HG02981 (cell line): Measurements from ENCODE around the gene SHBG.
A peak's percentile ranks its signal among the peaks of the same experiment; 100 is the strongest.
"Not testable (repeated sequence)": the region's sequence is repeated elsewhere in the genome, so short reads cannot be mapped to it uniquely, and the experiment has no call there.

Experiments
- ATAC-seq: cut with Tn5 transposase; IDR thresholded peaks from one replicate; pipeline ENCODE4 v1.9.1; 2021; ENCODE audit warnings: mild to moderate bottlenecking, moderate library complexity; ENCODE audit not compliant: unreplicated experiment

The SHBG gene

DNA sequence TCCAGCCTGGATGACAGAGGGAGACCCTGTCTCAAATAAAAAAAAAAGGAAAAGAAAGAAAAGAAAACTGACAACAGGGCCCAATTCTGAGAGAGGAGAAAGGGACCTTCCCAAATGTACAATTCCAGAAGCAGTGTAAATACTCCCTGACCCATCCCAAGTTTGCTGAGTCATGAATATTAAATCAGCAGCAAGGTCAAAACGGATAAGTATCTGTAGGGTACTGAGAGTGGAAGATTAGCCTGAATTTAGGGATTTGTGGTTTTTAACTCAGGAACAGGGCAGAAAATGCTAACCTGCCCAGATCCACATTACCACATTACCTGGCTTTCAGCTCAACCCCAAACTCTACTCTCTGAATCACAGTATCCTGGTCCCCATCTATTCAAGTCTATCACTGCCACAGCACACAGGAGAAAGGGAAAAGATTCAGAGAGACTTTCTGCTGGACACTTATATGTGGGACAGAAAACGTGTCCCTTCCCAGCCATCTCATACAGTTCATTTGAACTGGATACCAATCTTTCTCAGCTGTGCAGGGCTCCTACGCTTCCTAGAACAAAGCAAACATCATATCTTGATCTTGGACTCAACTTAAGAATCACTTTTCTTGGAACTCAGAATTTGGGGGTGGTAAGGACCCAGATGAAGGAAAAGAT is 18.2 kb upstream of the SHBG start:
- no peak for ATAC-seq

DNA sequence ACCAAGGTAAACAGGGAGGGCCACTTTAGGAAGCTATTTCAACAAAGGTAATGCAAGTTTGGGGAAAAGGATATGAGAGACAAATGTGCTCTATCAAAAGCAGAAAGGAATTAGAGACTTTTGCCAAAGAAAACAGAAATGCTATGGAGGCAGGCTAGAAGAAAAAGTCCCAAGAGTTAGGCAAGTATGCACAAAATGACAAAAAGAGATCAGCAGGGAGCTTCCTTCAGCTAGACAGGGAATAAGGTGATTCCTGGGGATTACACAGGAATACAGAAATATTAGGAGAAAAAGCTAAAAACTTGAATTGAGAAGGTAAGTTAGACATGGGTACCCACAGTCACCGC is 17.7 kb upstream of the SHBG start:
- no peak for ATAC-seq

DNA sequence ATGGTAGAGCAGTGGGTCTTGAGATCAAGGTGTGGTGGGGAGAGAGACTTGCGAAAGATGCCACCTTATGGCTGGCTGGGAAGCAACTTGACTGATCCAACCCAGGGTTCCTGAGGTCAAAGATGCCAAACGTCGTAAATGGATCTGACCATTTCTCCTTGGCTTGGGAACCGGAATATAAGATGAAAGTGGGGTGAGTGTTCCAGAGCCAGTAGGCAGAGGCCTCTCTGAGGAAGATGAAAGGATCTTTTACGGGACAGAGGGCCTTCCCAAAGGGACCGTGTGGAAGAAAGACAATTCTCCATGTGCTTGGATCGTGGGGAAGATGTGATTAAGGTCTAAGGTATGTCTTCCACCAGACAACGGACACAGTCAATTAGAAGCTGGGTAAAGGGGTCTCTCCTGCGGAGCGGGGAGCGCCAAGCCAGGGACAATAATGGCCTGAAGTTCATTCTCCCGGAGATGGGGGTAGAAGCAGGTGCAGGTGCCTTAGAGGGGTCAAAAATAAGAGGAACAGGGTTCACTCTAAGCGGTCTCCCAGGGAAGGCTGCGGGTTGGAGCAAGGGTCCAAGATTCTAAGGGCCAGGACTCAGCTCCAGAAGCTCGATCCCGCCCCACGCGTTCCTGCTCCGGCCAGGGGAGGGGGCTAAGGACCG is 16.0 kb upstream of the SHBG start:
- ATAC-seq: no peak

DNA sequence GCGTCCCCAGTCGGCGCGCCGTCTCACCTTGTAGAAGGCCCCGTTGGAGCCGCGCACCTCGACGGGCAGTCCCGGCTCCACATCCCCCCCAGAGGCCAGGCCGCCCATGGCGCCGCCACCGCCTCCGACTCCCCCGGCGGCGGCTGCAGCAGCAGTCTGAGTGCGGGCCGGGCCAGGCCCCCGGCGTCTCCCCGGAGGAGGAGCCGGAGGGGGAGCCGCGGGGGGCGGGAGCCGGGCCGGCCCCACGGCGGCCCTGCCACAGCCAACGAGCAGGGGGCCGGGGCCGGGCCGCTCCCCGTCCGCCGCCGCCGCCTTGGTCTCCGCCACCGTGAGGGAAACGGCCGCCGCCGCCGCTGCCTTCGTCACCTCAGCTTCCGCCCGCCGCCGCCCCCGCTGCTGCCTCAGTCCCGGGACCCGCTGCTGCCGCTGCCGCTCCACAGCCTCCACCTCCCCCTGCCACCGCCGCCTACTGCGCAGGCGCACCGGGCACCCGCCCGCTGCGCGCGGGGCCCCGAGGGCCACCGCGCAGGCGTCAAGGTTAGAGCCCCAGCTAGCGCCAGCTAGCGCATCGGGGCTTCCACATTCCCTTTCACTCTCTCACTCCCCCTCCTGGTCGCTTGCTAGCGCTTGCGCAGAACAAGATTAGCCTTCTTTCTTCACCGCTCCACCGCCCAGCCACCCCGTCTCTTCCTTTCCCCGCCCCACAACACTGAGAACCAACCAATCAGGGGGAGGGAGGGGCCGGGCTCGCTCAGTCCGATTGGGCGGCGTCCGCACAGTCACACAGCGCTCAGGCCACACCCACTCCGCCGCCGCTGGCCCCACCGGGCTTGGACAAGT is 15.3 kb upstream of the SHBG start, which contains the start of gene FXR2:
TSS of gene FXR2 (minus strand) at position 473 of the 840 bp plus-strand sequence. CDS start at position 108, 365 bp downstream.
- peak; percentile 85 for ATAC-seq

DNA sequence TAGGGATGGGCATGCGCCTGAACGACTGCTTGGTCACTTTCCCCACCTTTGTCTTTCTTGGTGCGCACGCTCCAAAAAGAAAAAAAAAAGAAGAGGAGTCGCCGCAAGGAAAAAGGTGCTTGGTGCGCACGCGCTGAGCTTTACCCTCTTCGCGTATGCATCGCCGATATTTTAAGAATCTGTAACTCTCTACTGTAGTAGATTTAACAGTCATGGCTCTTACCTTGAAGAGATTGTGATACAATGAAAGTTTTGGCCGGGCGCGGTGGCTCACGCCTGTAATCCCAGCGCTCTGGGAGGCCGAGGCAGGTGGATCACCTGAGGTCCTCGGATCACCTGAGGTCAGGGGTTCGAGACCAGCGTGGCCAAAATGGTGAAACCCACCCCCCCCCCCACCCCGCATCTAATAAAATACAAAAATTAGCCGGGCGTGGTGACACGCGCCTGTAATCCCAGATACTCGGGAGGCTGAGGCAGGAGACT is 14.6 kb upstream of the SHBG start:
- no peak for ATAC-seq

DNA sequence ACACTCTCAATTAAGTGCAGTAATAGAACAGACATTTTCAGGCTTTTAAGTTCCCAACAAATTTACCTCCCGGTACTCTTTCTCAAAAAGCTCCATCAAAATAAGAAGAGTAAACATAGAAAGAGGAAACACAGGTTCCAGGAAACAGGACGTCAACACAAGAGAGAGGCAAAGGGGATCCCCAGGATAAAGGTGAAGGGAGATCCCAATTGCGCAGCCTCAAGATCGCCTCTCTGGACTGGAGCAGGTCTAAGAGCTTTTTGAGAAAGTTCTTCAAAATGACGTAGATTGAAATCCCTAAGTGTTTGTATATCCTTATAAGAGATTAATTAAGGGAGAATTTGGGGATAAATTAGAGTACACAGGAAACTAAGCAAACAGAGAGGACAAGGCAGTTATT is 11.3 kb upstream of the SHBG start:
- no peak for ATAC-seq

DNA sequence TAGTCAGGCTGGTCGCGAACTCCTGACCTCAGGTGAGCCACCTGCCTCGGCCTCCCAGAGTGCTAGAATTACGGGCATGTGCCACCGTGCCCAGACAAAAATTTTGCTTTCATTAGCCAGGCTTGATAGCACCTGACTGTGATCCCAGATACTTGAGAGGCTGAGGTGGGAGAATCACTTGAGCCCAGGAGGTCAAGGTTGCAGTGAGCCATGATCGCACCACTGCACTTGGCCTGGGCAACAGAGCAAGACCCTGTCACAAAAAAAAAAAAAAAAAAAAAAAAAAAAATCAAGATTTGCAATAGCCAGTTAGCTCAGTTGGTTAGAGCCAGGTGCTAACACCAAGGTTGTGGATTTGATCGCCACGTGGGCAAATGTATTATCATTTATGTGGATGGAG is 9.1 kb upstream of the SHBG start:
- ATAC-seq: no peak

DNA sequence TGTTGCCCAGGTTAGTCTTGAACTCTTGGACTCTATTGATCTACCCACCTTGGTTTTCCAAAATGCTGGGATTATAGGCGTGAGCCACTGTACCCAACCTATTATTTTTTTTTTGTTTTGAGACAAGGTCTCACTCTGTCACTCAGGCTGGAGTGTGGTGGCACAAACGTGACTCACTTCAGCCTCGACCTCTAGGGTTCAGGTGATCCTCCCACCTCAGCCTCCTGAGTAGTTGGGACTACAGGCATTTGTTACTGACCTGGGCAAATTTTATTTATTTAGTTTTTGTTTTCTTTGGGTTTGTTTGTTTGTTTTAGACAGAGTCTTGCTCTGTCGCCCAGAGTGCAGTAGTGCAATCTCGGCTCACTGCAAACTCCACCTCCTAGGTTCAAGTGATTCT is 6.3 kb upstream of the SHBG start:
- no peak for ATAC-seq

DNA sequence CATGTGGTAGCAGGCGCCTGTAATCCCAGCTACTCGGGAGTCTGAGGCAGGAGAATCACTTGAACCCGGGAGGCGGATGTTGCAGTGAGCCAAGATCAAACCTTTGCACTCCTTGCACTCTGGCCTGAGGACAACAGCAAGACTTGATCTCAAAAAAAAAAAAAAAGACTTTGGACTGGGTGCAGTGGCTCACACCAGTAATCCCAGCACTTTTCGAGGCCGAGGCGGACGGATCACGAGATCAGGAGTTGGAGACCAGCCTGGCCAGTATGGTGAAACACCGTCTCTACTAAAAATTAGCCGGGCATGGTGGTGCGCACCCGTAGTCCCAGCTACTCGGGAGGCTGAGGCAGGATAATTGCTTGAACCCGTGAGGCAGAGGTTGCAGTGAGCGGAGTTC is 4.2 kb upstream of the SHBG start:
- not testable (repeated sequence) for ATAC-seq

DNA sequence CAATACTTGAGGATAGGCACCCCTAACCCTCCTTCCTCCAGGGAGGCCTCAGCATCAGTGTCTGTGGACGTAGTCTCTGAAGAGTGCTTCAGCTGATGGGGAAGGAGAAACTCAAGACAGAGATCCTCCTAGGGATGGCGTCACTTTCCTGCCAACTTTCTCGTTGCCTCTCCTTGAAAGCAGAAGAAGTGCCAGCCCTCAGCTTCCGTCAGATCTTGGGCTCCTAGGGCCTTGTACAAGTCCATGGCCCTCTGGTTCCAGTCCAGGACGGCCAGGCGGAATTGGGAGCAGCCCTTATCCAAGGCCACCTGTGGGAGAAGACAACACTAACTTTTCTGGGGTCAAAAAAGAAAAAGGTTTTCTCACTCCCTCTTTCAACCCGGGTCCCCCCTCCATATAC is 3.6 kb upstream of the SHBG start:
- ATAC-seq: no peak

DNA sequence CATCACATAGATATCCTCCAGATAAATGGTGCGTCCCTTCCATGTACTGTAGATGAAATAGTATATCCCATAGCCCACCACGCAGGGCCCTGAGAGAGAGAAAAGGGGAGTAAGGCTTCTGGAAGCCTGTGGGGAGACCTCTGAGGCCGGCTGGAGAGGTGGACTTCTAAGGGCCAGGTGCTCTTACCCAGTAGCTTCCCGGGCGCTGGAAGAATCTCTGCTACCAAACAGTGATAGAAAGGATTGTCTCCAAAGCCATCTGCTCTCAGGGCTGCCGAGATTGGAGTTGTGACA is 3.0 kb upstream of the SHBG start:
- ATAC-seq: no peak

DNA sequence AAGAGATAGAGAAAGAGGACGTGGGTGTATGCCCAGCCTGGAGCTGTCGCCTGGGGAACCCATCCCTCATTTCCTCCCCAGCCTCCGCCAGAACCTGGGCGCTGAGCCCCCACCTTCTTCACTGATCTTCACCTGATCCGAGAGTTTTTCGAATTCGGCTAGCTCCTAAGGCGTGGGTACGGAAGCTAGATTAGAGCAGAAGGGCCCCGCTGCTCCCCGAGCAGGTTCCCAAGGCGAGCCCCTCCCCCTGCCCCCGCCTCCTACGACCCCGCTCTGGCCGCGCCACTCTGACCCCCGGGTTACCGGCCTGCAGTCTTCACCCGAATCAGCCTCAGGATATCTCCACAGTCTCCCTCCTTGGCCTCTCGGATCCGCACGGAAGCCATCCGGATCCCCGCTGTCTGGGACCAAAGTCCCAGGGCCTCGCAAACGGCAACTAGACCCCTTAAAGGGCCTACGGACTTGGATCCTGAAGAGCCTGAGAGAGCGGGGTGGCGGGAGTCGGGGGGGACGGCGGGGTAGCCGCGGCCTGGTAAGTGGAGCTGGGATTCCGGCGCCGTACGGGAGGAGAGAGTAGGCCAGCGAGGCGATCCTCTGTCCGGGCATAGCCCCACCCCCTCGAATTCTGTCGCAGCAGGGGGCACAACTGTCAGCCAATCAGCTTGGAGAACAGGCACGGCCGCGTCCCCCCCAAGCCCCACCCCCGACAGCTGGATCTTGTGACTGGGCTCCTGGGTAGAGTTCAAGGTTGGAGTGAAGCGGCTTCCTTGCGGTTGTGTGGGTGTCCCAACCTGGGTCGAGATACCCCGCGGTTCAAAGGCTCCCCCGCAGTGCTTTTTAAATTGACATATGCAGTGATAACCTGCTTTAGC is 2.4 kb upstream of the SHBG start, which contains the start of gene SAT2:
TSS of gene SAT2 (minus strand) at position 572 of the 872 bp plus-strand sequence. CDS start at position 386, 186 bp downstream.
- ATAC-seq: peak; percentile 87

DNA sequence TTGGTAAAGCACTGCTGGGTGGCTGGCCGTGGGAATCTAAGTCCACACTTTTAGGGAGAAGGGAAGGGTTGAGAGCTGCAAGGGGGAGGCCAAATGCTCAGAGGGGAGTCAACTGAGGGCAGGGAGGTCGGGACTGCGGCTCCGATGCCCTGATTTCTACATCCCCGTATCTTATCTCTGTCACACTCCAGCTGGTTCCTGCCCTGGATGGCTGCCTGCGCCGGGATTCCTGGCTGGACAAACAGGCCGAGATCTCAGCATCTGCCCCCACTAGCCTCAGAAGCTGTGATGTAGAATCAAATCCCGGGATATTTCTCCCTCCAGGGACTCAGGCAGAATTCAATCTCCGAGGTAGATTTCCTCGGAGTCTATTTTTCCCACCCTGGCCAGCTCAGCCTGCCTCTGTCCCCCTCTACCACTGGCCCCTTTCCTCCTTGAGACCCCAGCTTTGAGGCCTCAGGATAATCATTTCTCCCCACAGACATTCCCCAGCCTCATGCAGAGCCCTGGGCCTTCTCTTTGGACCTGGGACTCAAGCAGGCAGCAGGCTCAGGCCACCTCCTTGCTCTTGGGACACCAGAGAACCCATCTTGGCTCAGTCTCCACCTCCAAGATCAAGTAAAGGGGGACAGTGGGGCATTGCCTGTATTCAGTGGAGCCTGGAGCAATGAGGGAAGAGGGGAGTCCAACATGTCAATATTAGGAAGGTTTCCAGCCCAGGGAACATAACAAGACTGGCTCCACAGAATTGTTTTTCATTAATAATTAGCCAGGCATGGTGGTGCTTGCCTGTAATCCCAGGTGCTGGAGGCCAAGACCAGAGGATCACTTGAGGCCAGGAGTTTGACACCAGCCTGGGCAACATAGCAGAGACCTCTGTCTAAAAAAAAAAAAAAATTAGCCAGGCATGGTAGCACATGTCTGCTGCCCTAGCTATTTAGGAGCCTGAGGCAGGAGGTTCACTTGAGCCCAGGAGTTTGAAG is 1.8 kb downstream of the SHBG start:
- no peak for ATAC-seq

DNA sequence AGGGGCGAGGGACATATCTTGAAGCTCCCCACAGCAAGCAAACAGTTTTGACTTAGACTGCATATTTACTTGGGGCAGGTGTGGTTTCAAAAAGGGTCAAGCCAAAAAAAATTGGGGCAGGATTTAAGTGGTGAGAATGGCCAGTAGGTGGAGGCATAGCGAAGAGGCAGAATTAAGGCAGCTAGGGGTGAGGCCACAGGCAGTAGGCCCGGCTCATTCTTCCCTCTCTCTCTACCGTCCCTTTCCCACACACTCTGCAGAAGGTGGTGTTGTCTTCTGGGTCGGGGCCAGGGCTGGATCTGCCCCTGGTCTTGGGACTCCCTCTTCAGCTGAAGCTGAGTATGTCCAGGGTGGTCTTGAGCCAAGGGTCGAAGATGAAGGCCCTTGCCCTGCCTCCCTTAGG is 2.6 kb downstream of the SHBG start:
- no peak for ATAC-seq

DNA sequence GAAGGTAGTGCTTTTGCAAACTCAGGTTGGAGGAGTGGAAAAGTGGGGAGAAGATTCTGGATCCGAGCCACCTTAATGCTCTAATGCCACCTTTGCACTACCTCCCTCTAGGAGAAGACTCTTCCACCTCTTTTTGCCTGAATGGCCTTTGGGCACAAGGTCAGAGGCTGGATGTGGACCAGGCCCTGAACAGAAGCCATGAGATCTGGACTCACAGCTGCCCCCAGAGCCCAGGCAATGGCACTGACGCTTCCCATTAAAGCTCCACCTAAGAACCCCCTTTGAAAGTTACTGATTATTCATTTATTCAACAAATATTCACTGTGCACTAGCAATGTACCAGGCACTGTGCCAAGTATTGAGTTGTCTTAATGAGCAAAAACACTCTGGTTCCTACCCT is 3.2 kb downstream of the SHBG start:
- no peak for ATAC-seq

DNA sequence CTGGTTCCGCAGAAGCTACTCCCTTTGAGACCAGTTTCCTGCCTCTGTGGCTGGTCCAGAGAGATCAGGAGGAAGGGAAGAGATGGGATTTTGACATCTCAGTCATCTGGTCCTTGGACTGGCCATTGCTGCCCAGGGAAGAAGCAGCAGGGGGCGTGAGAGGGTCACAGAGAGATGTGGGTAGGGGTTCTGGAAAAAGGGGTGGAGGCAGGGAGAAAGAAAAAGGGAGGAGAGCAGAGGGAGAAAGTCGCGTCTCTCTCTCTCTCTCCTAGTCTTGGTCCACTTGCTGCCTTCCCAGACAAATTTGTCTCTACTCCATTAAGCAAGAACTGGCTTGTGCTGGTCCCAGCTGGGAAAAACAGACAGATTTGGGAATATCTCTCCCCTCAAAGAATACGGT is 4.4 kb downstream of the SHBG start:
- ATAC-seq: no peak

DNA sequence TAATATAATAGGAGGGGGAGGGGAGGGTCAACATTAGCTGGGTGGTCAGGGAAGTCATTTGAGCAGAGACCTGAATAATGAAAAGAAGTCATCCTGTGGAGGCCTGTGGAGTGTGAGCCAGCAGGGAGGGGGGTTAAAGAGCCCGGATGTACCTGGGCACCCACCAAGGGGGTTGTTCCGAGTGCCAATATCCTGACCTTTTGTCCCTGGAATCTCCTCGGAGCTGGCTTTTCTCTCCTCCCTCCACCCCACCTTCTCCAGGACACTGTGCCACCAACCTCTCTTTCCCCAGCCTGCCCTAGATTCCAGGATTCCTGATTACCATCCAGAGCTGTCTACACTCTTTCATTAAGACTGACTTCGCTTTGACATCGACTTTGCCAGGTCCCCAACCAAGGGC is 6.2 kb downstream of the SHBG start:
- ATAC-seq: no peak

DNA sequence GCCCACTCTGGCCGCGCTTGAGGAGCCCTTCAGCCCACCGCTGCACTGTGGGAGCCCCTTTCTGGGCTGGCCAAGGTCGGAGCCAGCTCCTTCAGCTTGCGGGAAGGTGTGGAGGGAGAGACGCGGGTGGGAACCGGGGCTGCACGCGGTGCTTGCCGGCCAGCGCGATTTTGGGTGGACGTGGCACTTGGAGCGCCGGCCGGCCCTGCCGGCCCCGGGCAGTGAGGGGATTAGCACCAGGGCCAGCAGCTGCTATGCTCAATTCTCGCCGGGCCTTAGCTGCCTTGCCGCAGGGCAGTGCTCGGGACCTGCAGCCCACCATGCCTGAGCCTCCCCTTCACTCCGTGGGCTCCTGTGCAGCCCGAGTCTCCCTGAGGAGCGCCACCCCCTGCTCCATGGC is 10.8 kb downstream of the SHBG start:
- no peak for ATAC-seq

DNA sequence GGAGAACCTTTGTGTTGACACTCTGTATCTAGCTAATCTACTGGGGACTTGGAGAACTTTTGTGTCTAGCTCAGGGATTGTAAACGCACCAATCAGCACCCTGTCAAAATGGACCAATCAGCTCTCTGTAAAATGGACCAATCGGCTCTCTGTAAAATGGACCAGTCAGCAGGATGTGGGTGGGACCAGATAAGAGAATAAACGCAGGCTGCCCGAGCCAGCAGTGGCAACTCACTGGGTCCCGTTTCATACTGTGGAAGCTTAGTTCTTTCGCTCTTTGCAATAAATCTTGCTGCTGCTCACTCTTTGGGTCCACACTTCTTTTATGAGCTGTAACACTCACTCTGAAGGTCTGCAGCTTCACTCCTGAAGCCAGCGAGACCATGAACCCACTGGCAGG is 11.7 kb downstream of the SHBG start:
- ATAC-seq: not testable (repeated sequence)

DNA sequence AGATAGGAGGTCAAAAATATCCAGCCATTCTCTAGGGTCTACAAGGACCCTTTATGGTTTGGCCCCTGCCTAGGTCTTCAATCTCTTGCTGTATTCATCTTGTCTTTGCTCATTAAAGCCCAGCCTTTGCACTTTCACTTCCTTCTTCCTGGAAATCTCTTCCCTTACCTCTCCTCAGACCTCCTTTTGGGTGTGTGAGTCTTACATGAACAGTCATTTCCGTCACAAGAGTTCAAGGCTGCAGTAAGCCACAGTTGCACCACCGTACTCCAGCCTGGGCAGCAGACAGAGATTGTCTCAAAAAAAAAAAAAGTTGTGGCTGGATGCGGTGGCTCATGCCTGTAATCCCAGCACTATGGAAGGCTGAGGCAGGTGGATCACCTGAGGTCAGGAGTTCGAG is 14.8 kb downstream of the SHBG start:
- no peak for ATAC-seq
